Measurements from ENCODE around the gene IL25. TPM values are rescaled to one million over a fixed set of nuclear protein-coding genes. Genes with fewer than 3 reads are reported as not detected.

The IL25 gene
- total RNA-seq, 1 donor from 2014 or later = not detected

- Mint-ChIP-seq H3K4me1 (peaks cover 27% of the 10 kb centered on the region), H3K9me3 (no peaks in the 10 kb centered on the region), H3K36me3 (peaks cover 8% of the 10 kb centered on the region), H3K27me3 (ENCODE audit: low read depth) (no peaks in the 10 kb centered on the region), H3K4me3 (no peak overlapping the region), H3K27ac (no peak overlapping the region)
- no peak for TF ChIP-seq CTCF (IDR thresholded peaks at IDR 0.05; ENCODE audit: unreplicated experiment)
- no peak for DNase-seq (ENCODE audit: low spot score in 2 of 2, unreplicated experiment in 2 of 2)
Observed at GRCh38 chr14:23360496-23360895, 12.1 kb upstream of the IL25 start.

- H3K36me3 Mint-ChIP-seq = peaks cover 5% of the 10 kb centered on the region
- H3K9me3 Mint-ChIP-seq = no peaks in the 10 kb centered on the region
- H3K27ac Mint-ChIP-seq = peak overlapping the region; percentile 33
- peaks cover 27% of the 10 kb centered on the region for H3K4me1 Mint-ChIP-seq
- no peak for DNase-seq (ENCODE audit: low spot score in 2 of 2, unreplicated experiment in 2 of 2)
- no peak for TF ChIP-seq CTCF (IDR thresholded peaks at IDR 0.05; ENCODE audit: unreplicated experiment)
- H3K27me3 Mint-ChIP-seq (ENCODE audit: low read depth) = no peaks in the 10 kb centered on the region
- H3K4me3 Mint-ChIP-seq = no peak overlapping the region
Observed at GRCh38 chr14:23361320-23361719, 11.3 kb upstream of the IL25 start.

DNA sequence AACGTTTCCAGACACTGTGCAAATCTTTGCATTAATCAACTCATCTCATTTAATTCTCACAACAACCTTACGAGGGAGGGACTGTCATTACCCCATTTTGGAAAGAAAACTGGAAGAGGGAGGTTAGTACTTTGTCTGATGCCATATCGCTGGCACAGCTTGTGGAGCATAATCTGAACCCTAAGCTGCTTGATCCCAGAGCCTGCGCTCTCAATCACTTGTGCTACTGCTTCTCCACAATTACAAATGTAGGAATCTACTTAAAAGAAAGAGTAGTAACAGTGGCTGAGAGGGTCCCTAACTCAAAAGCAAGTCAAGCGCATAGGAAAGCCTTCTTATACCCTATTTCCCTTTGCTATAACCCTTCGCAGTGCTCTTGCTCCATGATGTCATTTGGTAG is 10.8 kb upstream of the IL25 start:
- Mint-ChIP-seq H3K27ac (peak overlapping the region; percentile 33), H3K9me3 (no peaks in the 10 kb centered on the region), H3K36me3 (peaks cover 4% of the 10 kb centered on the region), H3K4me1 (peaks cover 30% of the 10 kb centered on the region), H3K27me3 (ENCODE audit: low read depth) (no peaks in the 10 kb centered on the region), H3K4me3 (no peak overlapping the region)
- DNase-seq (ENCODE audit: low spot score in 2 of 2, unreplicated experiment in 2 of 2) = no peak
- TF ChIP-seq CTCF (IDR thresholded peaks at IDR 0.05; ENCODE audit: unreplicated experiment) = no peak

GRCh38 chr14:23362200-23362599 is 10.4 kb upstream of the IL25 start:
- TF ChIP-seq CTCF (IDR thresholded peaks at IDR 0.05; ENCODE audit: unreplicated experiment) = no peak
- Mint-ChIP-seq H3K27ac (peak overlapping the region; percentile 39), H3K4me3 (no peak overlapping the region), H3K4me1 (peaks cover 34% of the 10 kb centered on the region), H3K36me3 (peaks cover 4% of the 10 kb centered on the region), H3K9me3 (no peaks in the 10 kb centered on the region), H3K27me3 (ENCODE audit: low read depth) (no peaks in the 10 kb centered on the region)
- no peak for DNase-seq (ENCODE audit: low spot score in 2 of 2, unreplicated experiment in 2 of 2)

- H3K4me1 Mint-ChIP-seq = peaks cover 34% of the 10 kb centered on the region
- DNase-seq (ENCODE audit: low spot score in 2 of 2, unreplicated experiment in 2 of 2) = no peak
- peak overlapping the region; percentile 98 for H3K27ac Mint-ChIP-seq
- H3K9me3 Mint-ChIP-seq = no peaks in the 10 kb centered on the region
- H3K27me3 Mint-ChIP-seq (ENCODE audit: low read depth) = no peaks in the 10 kb centered on the region
- peak overlapping the region; percentile 94 for H3K4me3 Mint-ChIP-seq
- peaks cover 2% of the 10 kb centered on the region for H3K36me3 Mint-ChIP-seq
- no peak for TF ChIP-seq CTCF (IDR thresholded peaks at IDR 0.05; ENCODE audit: unreplicated experiment)
Observed at GRCh38 chr14:23364164-23365035, 8.2 kb upstream of the IL25 start.

Measured in mesothelial cell of epicardium (in vitro differentiated cells).